Trophoblast cell (in vitro differentiated cells and primary cell): ENCODE data around the gene GARNL3.

Experiments used
- DNase-seq, 2 donors: peaks; one replicate each; pipeline ENCODE4 v3.0.0-alpha.2; 2016
- H2AFZ ChIP-seq: 2 replicates; pipeline ENCODE4 v1.6.1; 2013; ENCODE audit warnings: low read length, moderate library complexity, mild to moderate bottlenecking; ENCODE audit not compliant: insufficient read depth, poor library complexity
- H2AK5ac ChIP-seq: 2 replicates; pipeline ENCODE4 v1.6.1; 2013; ENCODE audit warnings: mild to moderate bottlenecking, low read length
- H2BK120ac ChIP-seq: 2 replicates; pipeline ENCODE4 v1.6.1; 2013; ENCODE audit warnings: low read length, mild to moderate bottlenecking, moderate library complexity; ENCODE audit not compliant: insufficient read depth, poor library complexity
- H2BK12ac ChIP-seq: 2 replicates; pipeline ENCODE4 v1.6.1; 2013; ENCODE audit warnings: mild to moderate bottlenecking, low read length, moderate library complexity
- H2BK5ac ChIP-seq: 2 replicates; pipeline ENCODE4 v1.6.1; 2013; ENCODE audit warnings: low read length, low read depth, moderate library complexity, mild to moderate bottlenecking; ENCODE audit not compliant: poor library complexity
- H3K14ac ChIP-seq: 2 replicates; pipeline ENCODE4 v1.6.1; 2013; ENCODE audit warnings: mild to moderate bottlenecking, low read length
- H3K18ac ChIP-seq: 2 replicates; pipeline ENCODE4 v1.6.1; 2013; ENCODE audit warnings: mild to moderate bottlenecking, low read length
- H3K23ac ChIP-seq: 2 replicates; pipeline ENCODE4 v1.6.1; 2013; ENCODE audit warnings: low read length
- H3K27ac ChIP-seq: 2 replicates; pipeline ENCODE4 v1.5.1; 2013; ENCODE audit warnings: low read depth, mild to moderate bottlenecking, inconsistent platforms, low read length, moderate library complexity
- H3K27me3 ChIP-seq: 2 replicates; pipeline ENCODE4 v1.6.1; 2013; ENCODE audit warnings: inconsistent platforms, mild to moderate bottlenecking, low read length, moderate library complexity; ENCODE audit not compliant: insufficient read depth
- H3K36me3 ChIP-seq, 2 experiments: 1 replicate in 1 of 2; 2 replicates in 1 of 2; pipeline ENCODE4 v1.6.1; 2013; ENCODE audit warnings: low read length in 2 of 2, mild to moderate bottlenecking in 2 of 2, moderate library complexity in 1 of 2; ENCODE audit not compliant: insufficient read depth in 2 of 2, control insufficient read depth in 1 of 2
- H3K4ac ChIP-seq: 2 replicates; pipeline ENCODE4 v1.6.1; 2013; ENCODE audit warnings: low read depth, mild to moderate bottlenecking, low read length, moderate library complexity
- H3K4me1 ChIP-seq, 2 experiments: 1 replicate in 1 of 2; 2 replicates in 1 of 2; pipeline ENCODE4 v1.6.1; 2013; ENCODE audit warnings: low read length in 2 of 2, mild to moderate bottlenecking in 2 of 2, moderate library complexity in 1 of 2; ENCODE audit not compliant: insufficient read depth in 2 of 2, control insufficient read depth in 1 of 2
- H3K4me2 ChIP-seq: 2 replicates; pipeline ENCODE4 v1.6.1; 2013; ENCODE audit warnings: inconsistent platforms, mild to moderate bottlenecking, low read length, moderate library complexity
- H3K4me3 ChIP-seq: 2 replicates; pipeline ENCODE4 v1.5.1; 2013; ENCODE audit warnings: mild to moderate bottlenecking, low read depth, low read length, inconsistent platforms
- H3K79me1 ChIP-seq: one replicate; pipeline ENCODE4 v1.6.1; 2013; ENCODE audit warnings: low read length
- H3K79me2 ChIP-seq: 2 replicates; pipeline ENCODE4 v1.6.1; 2013; ENCODE audit warnings: low read length, mild to moderate bottlenecking; ENCODE audit not compliant: control insufficient read depth, insufficient read depth, poor library complexity
- H3K9ac ChIP-seq: 2 replicates; pipeline ENCODE4 v1.6.1; 2013; ENCODE audit warnings: mild to moderate bottlenecking, low read length
- H3K9me3 ChIP-seq: 2 replicates; pipeline ENCODE4 v1.6.1; 2013; ENCODE audit warnings: low read depth, mild to moderate bottlenecking, control low read depth, inconsistent platforms, low read length; ENCODE audit not compliant: insufficient read depth
- H4K12ac ChIP-seq: 2 replicates; pipeline ENCODE4 v1.6.1; 2013; ENCODE audit warnings: low read depth, mild to moderate bottlenecking, low read length, moderate library complexity
- H4K8ac ChIP-seq: 2 replicates; pipeline ENCODE4 v1.6.1; 2013; ENCODE audit warnings: low read depth, mild to moderate bottlenecking, low read length, moderate library complexity
- H4K91ac ChIP-seq: one replicate; pipeline ENCODE4 v1.6.1; 2013; ENCODE audit warnings: low read depth, mild to moderate bottlenecking, low read length, moderate library complexity
- WGBS: extraction: QIAGEN DNeasy Blood & Tissue Kit; methylation state at CpG from one replicate; pipeline ENCODE4 v1.1.7; 2013; ENCODE audit warnings: missing lambda C conversion rate; ENCODE audit not compliant: insufficient read length, insufficient coverage; ENCODE audit errors: extremely low coverage; 5-methylcytosine and 5-hydroxymethylcytosine counted together

GARNL3 gene

DNA sequence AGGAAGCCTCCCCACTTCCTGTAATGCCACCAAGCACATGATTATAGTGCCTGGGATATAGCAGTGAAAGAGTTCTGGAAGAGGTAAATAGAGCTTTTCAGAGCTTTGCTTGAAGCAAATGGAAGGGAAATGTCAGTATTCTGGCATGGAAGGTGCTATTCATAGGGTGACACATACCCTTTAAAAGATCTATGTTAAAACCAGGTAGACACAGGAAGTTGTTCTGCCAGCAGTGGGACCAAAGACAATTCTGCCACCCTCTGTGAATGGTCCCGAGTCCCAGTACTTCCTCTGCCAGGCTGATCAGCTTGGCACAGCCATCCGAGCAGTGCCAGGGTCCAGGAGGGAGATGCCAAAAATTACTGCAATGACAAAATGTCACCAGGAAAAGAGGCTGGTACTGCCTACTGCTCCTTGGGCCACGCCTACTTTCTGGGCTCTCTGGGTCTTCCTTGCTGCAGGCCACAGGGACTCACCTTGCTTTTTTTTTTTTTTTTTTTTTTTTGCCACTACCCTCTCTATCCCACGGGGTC lies 26.7 kb downstream of the GARNL3 start:
- Histone ChIP-seq H3K4ac (no peak overlapping the region), H4K12ac (no peak overlapping the region), H3K27ac (no peak overlapping the region), H3K79me1 (no peaks in the 10 kb centered on the region), H2AK5ac (no peak overlapping the region), H3K18ac (no peak overlapping the region), H4K91ac (no peak overlapping the region), H3K27me3 (no peaks in the 10 kb centered on the region), H2BK5ac (no peak overlapping the region), H3K9ac (no peak overlapping the region), H3K79me2 (no peaks in the 10 kb centered on the region), H2BK120ac (no peak overlapping the region), H3K36me3 (no peaks in the 10 kb centered on the region), H3K4me1 (peaks cover 0 to 3% of the 10 kb centered on the region in 2 experiments), H3K4me3 (no peak overlapping the region), H2BK12ac (no peak overlapping the region), H3K23ac (no peak overlapping the region), H3K4me2 (no peak overlapping the region), H3K14ac (no peak overlapping the region), H4K8ac (no peak overlapping the region), H3K9me3 (no peaks in the 10 kb centered on the region), H2AFZ (no peak overlapping the region)
- WGBS: no CpG with 5 or more reads among the region's 4 CpGs
- no peak for DNase-seq

GRCh38 chr9:127292415-127292814 lies 27.8 kb downstream of the GARNL3 start:
- Histone ChIP-seq H3K9ac (no peak overlapping the region), H2AFZ (no peak overlapping the region), H3K79me1 (no peaks in the 10 kb centered on the region), H3K23ac (no peak overlapping the region), H2BK5ac (no peak overlapping the region), H4K8ac (no peak overlapping the region), H3K79me2 (no peaks in the 10 kb centered on the region), H4K91ac (no peak overlapping the region), H2BK12ac (no peak overlapping the region), H3K9me3 (no peaks in the 10 kb centered on the region), H2BK120ac (no peak overlapping the region), H3K36me3 (no peaks in the 10 kb centered on the region), H3K4me1 (peaks cover 0 to 3% of the 10 kb centered on the region in 2 experiments), H3K4me2 (no peak overlapping the region), H3K27me3 (no peaks in the 10 kb centered on the region), H3K18ac (no peak overlapping the region), H4K12ac (no peak overlapping the region), H3K14ac (no peak overlapping the region), H3K4ac (no peak overlapping the region), H3K27ac (no peak overlapping the region), H2AK5ac (no peak overlapping the region), H3K4me3 (no peak overlapping the region)
- WGBS: no CpG with 5 or more reads among the region's 4 CpGs
- no peak for DNase-seq

DNA sequence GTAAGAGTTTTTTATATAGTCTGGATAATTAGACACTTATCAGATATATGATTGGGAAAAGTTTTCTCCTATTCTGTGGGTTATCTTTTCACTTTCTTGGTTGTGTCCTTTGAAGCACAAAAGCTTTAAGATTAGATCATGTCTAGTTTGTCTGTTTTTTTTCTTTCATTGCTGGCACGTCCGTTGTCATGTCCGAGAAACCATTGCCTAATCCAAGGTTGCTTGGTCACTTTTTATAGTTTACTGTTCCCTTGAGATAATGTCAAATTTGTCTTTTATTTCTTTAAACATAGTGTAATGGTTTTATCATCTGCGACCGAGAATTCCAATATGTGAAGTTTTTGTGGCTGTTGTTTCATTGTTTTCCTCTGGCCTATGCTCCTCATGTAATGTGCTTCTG lies 28.8 kb downstream of the GARNL3 start:
- DNase-seq: peak in 1 of 2 donors; percentile 2
- no peak overlapping the region for H3K14ac ChIP-seq
- no peak overlapping the region for H4K8ac ChIP-seq
- H2BK120ac ChIP-seq: no peak overlapping the region
- H3K4ac ChIP-seq: no peak overlapping the region
- H4K91ac ChIP-seq: no peak overlapping the region
- H3K23ac ChIP-seq: no peak overlapping the region
- no peak overlapping the region for H4K12ac ChIP-seq
- H3K4me1 ChIP-seq: peaks cover 0 to 3% of the 10 kb centered on the region in 2 experiments
- H2AK5ac ChIP-seq: no peak overlapping the region
- H2BK12ac ChIP-seq: no peak overlapping the region
- no peak overlapping the region for H3K18ac ChIP-seq
- no peak overlapping the region for H2AFZ ChIP-seq
- no peaks in the 10 kb centered on the region for H3K79me1 ChIP-seq
- H2BK5ac ChIP-seq: no peak overlapping the region
- H3K36me3 ChIP-seq: no peaks in the 10 kb centered on the region
- no peak overlapping the region for H3K27ac ChIP-seq
- no peak overlapping the region for H3K9ac ChIP-seq
- WGBS: no CpG with 5 or more reads among the region's 5 CpGs
- no peaks in the 10 kb centered on the region for H3K27me3 ChIP-seq
- no peak overlapping the region for H3K4me2 ChIP-seq
- no peak overlapping the region for H3K4me3 ChIP-seq
- no peaks in the 10 kb centered on the region for H3K9me3 ChIP-seq
- H3K79me2 ChIP-seq: no peaks in the 10 kb centered on the region

DNA sequence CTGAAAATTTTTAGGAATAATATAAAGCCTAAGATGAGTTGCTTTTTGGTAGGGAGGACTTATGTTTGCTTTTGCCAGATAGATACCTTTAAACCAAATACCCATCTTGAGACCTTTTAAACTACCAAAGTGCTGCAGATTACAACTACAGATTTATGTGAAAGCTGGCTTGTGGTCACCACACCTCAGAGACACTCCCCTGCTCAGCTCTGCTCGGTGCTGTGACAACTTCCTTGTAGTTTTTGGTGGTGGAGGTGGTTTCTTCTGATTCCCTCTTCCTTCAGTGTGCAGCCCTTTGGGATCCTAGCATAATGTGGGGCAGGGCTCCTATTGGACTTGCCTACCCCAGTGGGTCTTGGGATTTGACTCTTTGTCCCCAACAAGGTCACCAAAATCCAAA lies 29.2 kb downstream of the GARNL3 start:
- Histone ChIP-seq H3K4me3 (no peak overlapping the region), H3K79me2 (no peaks in the 10 kb centered on the region), H4K8ac (no peak overlapping the region), H3K4ac (no peak overlapping the region), H3K27ac (no peak overlapping the region), H3K9ac (no peak overlapping the region), H2BK5ac (no peak overlapping the region), H3K36me3 (no peaks in the 10 kb centered on the region), H3K18ac (no peak overlapping the region), H3K4me2 (no peak overlapping the region), H2AK5ac (no peak overlapping the region), H3K14ac (no peak overlapping the region), H4K12ac (no peak overlapping the region), H3K27me3 (no peaks in the 10 kb centered on the region), H2AFZ (no peak overlapping the region), H3K9me3 (no peaks in the 10 kb centered on the region), H3K4me1 (peaks cover 0 to 3% of the 10 kb centered on the region in 2 experiments), H3K23ac (no peak overlapping the region), H2BK12ac (no peak overlapping the region), H3K79me1 (no peaks in the 10 kb centered on the region), H2BK120ac (no peak overlapping the region), H4K91ac (peak overlapping the region; percentile 7)
- DNase-seq: no peak
- WGBS: no CpG with 5 or more reads among the region's 1 CpG
